ENCODE measurements around the gene RAI14. TPM values are rescaled to one million over a fixed set of nuclear protein-coding genes. Genes with fewer than 3 reads are reported as not detected.

Gene RAI14
- total RNA-seq, 4 donors from 2014 or later = 24.2 to 40.1 (median 28.0) TPM

DNA sequence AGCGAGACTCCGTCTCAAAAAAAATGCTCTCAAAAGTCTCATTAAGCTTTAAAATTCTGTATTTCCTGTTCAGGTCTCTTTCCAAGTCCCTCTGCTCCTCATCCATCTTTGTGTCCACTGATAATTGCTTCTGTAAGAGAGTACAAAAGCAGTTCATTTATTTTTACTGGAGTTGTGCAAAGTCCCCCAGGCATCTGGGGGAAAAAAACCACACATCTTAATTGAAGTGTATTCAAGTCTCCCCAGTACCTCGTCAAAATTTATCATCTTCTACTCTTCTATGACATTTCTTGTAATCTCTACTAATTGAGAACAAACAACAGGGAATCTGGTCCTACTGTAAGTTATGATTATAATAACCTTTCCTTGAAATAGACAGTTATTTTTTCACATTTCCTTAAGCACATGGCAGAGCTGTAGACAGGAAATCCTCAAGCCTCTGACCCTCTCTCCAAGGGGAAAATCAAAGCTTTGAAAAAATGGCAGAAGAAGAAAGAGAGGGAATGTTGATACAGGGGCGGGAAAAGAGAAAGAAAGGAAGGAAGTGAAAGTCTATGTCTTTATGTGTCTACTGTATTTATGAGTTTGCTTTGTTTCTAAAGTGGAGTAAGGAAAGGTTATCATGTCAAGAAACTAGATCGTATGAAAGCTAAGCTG lies 51.5 kb downstream of the RAI14 start:
- Histone ChIP-seq H3K27me3 (no peaks in the 10 kb centered on the region), H3K4me3 (no peak overlapping the region), H3K27ac (no peak overlapping the region), H3K36me3 (no peaks in the 10 kb centered on the region), H3K4me1 (peaks cover 10% of the 10 kb centered on the region), H3K9me3 (no peaks in the 10 kb centered on the region)
- no peak for TF ChIP-seq EP300 (IDR thresholded peaks at IDR 0.05)
- no peak for TF ChIP-seq POLR2AphosphoS5 (IDR thresholded peaks at IDR 0.05)
- TF ChIP-seq POLR2A (IDR thresholded peaks at IDR 0.05) = no peak
- TF ChIP-seq, protein P1, sequence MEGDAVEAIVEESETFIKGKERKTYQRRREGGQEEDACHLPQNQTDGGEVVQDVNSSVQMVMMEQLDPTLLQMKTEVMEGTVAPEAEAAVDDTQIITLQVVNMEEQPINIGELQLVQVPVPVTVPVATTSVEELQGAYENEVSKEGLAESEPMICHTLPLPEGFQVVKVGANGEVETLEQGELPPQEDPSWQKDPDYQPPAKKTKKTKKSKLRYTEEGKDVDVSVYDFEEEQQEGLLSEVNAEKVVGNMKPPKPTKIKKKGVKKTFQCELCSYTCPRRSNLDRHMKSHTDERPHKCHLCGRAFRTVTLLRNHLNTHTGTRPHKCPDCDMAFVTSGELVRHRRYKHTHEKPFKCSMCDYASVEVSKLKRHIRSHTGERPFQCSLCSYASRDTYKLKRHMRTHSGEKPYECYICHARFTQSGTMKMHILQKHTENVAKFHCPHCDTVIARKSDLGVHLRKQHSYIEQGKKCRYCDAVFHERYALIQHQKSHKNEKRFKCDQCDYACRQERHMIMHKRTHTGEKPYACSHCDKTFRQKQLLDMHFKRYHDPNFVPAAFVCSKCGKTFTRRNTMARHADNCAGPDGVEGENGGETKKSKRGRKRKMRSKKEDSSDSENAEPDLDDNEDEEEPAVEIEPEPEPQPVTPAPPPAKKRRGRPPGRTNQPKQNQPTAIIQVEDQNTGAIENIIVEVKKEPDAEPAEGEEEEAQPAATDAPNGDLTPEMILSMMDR (IDR thresholded peaks at IDR 0.05) = no peak
- no peak for DNase-seq (ENCODE audit: low spot score in 2 of 2)
- WGBS = 69% methylated on average over 5 of the region's 5 CpGs

DNA sequence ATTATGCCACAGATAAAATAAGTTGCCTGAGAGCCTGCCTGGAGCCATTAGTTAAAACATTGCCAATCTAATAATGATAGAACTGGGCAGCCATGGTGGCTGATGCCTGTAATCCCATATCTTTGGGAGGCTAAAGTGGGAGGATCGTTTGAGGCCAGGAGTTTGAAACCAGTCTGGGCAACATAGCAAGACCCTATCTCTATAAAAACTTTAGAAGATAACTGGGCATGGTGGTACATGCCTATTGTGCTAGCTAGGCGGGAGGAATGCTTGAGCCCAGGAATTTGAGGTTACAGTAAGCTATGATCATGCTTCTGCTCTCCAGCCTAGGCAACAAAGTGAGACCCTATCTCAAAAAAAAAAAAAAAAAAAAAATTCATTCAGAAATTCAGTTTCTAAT lies 52.6 kb downstream of the RAI14 start:
- H3K27ac ChIP-seq = no peak overlapping the region
- no peaks in the 10 kb centered on the region for H3K27me3 ChIP-seq
- H3K4me1 ChIP-seq = peaks cover 10% of the 10 kb centered on the region
- TF ChIP-seq POLR2A (IDR thresholded peaks at IDR 0.05) (no peak), POLR2AphosphoS5 (IDR thresholded peaks at IDR 0.05) (no peak), EP300 (IDR thresholded peaks at IDR 0.05) (no peak)
- TF ChIP-seq, protein P1 (IDR thresholded peaks at IDR 0.05) = no peak
- H3K36me3 ChIP-seq = no peaks in the 10 kb centered on the region
- no peak for DNase-seq (ENCODE audit: low spot score in 2 of 2)
- H3K4me3 ChIP-seq = no peak overlapping the region
- WGBS = 91% methylated on average over 2 of the region's 2 CpGs
- H3K9me3 ChIP-seq = no peaks in the 10 kb centered on the region

DNA sequence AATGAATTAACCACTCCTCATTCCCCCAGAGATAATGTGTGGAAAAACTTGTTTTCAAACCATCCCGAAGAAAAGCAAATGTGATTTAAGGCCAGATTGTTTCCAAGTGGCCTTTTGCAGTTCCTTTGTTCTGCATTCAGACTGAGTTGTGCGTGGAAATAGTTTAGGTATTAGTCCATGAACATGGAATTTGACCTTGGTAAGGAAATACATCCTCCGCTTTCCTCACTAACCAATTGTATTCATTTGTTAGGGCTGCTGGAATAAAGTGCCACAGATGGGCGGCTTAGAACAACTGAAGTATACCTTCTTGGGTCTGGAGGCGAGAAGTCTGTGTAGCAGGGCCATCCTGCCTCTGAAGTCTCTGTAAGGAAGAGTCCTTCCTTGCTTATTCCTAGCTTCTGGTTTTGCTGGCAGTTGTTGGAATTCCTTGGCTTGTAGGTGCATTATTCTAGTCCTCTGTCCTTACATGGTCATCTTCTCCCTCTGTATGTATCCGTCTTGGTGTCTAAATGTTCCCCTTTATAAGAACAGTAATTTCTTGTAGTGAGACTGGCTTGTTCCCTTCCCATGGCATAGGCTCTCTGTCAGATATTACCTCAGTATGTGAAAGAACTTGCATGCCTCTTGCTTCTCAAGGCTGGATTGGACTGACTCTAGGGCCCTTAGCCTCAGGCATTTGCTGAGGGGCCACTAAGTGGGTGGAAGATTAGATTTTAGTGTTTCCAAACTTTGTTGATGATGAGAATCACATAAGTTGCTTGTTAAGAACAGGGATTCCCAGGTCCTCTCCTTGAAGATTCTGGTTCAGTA lies 53.9 kb downstream of the RAI14 start:
- no peak for DNase-seq (ENCODE audit: low spot score in 2 of 2)
- TF ChIP-seq EP300 (IDR thresholded peaks at IDR 0.05) (no peak), POLR2AphosphoS5 (IDR thresholded peaks at IDR 0.05) (no peak)
- Histone ChIP-seq H3K9me3 (no peaks in the 10 kb centered on the region), H3K4me3 (no peak overlapping the region), H3K36me3 (no peaks in the 10 kb centered on the region), H3K4me1 (peaks cover 10% of the 10 kb centered on the region), H3K27ac (no peak overlapping the region), H3K27me3 (no peaks in the 10 kb centered on the region)
- 78% methylated on average over 6 of the region's 6 CpGs for WGBS

DNA sequence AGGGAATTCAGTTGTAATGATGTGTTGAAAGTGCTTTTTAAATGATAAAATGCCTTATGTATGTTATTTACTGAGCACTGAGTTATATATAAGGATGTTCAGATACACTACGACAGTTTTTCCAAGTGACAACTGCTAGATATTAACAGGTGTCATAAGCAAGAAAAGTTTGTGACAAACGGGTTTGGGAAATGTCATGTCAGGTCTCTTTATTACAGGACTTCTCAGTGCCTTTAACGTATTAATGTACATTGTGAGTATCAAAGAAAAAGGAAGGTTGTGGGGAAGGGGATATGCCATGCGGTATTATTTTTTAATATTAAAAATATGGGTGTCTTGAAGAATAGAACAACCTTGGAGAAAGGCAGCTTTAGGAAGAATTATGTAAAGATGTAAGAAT lies 56.4 kb downstream of the RAI14 start:
- DNase-seq (ENCODE audit: low spot score in 2 of 2) = no peak
- Histone ChIP-seq H3K9me3 (no peaks in the 10 kb centered on the region), H3K27me3 (no peaks in the 10 kb centered on the region), H3K4me1 (peaks cover 3% of the 10 kb centered on the region), H3K4me3 (no peak overlapping the region), H3K27ac (no peak overlapping the region), H3K36me3 (no peaks in the 10 kb centered on the region)
- 96% methylated on average over 4 of the region's 4 CpGs for WGBS
- TF ChIP-seq POLR2AphosphoS5 (IDR thresholded peaks at IDR 0.05) = no peak

DNA sequence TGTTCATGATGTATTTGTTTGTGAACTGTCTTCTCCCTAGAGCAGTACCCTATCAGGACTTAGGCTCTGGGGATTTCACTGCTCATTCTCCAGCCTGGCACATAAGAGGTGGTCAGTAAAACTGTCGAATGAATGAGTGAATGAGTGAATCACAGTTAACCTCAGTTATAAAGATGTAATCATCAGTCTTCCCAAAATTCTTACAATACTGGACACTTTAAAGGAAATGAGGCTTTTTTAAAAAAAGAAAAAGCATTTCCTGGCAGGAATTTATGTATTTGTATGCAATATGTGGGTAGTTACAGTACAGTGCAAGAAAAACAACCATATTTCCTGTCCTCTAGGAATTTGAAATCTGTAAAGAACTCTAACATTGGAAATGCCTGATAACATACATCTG lies 59.6 kb downstream of the RAI14 start:
- Histone ChIP-seq H3K27me3 (no peaks in the 10 kb centered on the region), H3K36me3 (no peaks in the 10 kb centered on the region), H3K4me1 (peaks cover 3% of the 10 kb centered on the region), H3K9me3 (no peaks in the 10 kb centered on the region), H3K4me3 (no peak overlapping the region), H3K27ac (no peak overlapping the region)
- 88% methylated on average over 1 of the region's 1 CpG for WGBS
- TF ChIP-seq, protein P1 (IDR thresholded peaks at IDR 0.05) = no peak
- TF ChIP-seq EP300 (IDR thresholded peaks at IDR 0.05) = no peak
- no peak for DNase-seq (ENCODE audit: low spot score in 2 of 2)

DNA sequence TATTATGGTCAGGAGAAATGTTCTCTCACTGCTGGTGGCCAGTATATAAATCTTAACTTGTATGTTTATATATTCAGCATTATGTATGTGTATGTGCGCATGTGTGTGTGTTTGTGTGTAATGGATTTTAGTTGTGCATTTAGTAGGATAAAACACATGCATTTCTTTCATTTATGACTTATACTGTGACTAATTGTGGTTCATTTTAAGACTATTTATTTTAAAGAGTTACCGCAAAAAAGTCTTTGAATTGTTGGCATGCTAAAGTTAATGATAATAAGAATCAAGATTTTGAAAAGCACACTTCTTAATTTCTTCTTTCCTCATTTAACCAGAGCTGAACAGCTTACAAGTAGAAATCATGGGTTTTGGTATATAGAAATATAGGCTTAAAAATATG lies 60.9 kb downstream of the RAI14 start:
- Histone ChIP-seq H3K9me3 (no peaks in the 10 kb centered on the region), H3K4me1 (peaks cover 3% of the 10 kb centered on the region), H3K27ac (no peak overlapping the region), H3K4me3 (no peak overlapping the region), H3K27me3 (no peaks in the 10 kb centered on the region), H3K36me3 (no peaks in the 10 kb centered on the region)
- WGBS = 70% methylated on average over 2 of the region's 2 CpGs
- DNase-seq (ENCODE audit: low spot score in 2 of 2) = no peak
- no peak for TF ChIP-seq EP300 (IDR thresholded peaks at IDR 0.05)
- TF ChIP-seq, protein P1 (IDR thresholded peaks at IDR 0.05) = no peak
- TF ChIP-seq POLR2A (IDR thresholded peaks at IDR 0.05) = no peak
- TF ChIP-seq POLR2AphosphoS5 (IDR thresholded peaks at IDR 0.05) = no peak
